Right lobe of liver (tissue), 6 donors: ENCODE measurements around the gene FGD2. TPM values are rescaled to one million over a fixed set of nuclear protein-coding genes. Genes with fewer than 3 reads are reported as not detected.

Source experiments
- ATAC-seq, 4 donors: fragments of 200-7000 bp; cut with Tn5 transposase; one replicate each; pipeline ENCODE4 v1.9.1; 2020; ENCODE audit warnings: mild to moderate bottlenecking in 4 of 4, moderate library complexity in 4 of 4
- DNase-seq, 3 donors: peaks; one replicate each; pipeline ENCODE4 v3.0.0-alpha.2; 2020
- H3K27ac ChIP-seq, 3 donors: fragments of 200-600 bp; one replicate each; pipeline ENCODE4 v1.8.0; 2022
- H3K27me3 ChIP-seq, 2 donors: fragments of 200-600 bp; one replicate each; pipeline ENCODE4 v1.8.0; 2022
- H3K36me3 ChIP-seq, 4 donors: fragments of 200-600 bp; sonication (generic) in 1 of 4; one replicate each; pipeline versions ENCODE4 v1.5.1 to v1.8.0; 2017 to 2022; ENCODE audit warnings: control low read depth in 1 of 4
- H3K4me1 ChIP-seq, 4 donors: fragments of 200-600 bp; sonication (generic) in 1 of 4; one replicate each; pipeline versions ENCODE4 v1.5.1 to v1.8.0; 2017 to 2022; ENCODE audit warnings: control low read depth in 1 of 4
- H3K4me3 ChIP-seq, 3 donors: fragments of 200-600 bp; one replicate each; pipeline ENCODE4 v1.8.0; 2022
- H3K9me3 ChIP-seq, 4 donors: fragments of 200-600 bp; sonication (generic) in 1 of 4; one replicate each; pipeline versions ENCODE4 v1.5.1 to v1.8.0; 2017 to 2022; ENCODE audit warnings: control low read depth in 1 of 4
- CTCF ChIP-seq, 4 donors: fragments of 200-600 bp in 3 of 4; fragments of 450-650 bp in 1 of 4; IDR thresholded peaks; one replicate each; pipeline versions ENCODE4 v1.5.1 to v1.8.0; 2016 to 2022; ENCODE audit warnings: antibody characterized with exemption in 4 of 4, mild to moderate bottlenecking in 2 of 4
- POLR2A ChIP-seq: fragments of 450-650 bp; IDR thresholded peaks from one replicate; pipeline ENCODE4 v1.6.1; 2017; ENCODE audit warnings: antibody characterized with exemption, mild to moderate bottlenecking
- WGBS: methylation state at CpG from one replicate; pipeline ENCODE4 v1.1.6; 2018; ENCODE audit warnings: low coverage, low lambda C conversion rate; ENCODE audit not compliant: insufficient coverage; ENCODE audit errors: missing lambda C conversion rate; 5-methylcytosine and 5-hydroxymethylcytosine counted together
- intact Hi-C, 2 donors: fragments of 100-400 bp; cut with DNase I; formaldehyde crosslinking; loops; one replicate each; pipeline versions ENCODE4 v1.11.2 to v1.14.1; 2022
- total RNA-seq, 6 experiments: library from RNA; depleted of rRNA in 2 of 6; stranded (reverse); fragments of >200 nt in 2 of 6; fragmentation: NEBNext Ultra II Directional in 3 of 6; extraction: Animal tissue kit (Norgen Biotek cat#: 25700) in 3 of 6; gene quantifications; one replicate each; pipeline versions ENCODE4 v1.1.0 to v1.2.4, GENCODE V29; 2016 to 2023
- donor health status: DM: no; HTN: yes; CAD: no.
- donor health status: DM: no; HTN: no; CAD: no.
- donor health status: DM: no; HTN: no; CAD: no.
- donor health status: DM: no; HTN: yes; CAD: no.
- donor health status: DM: no; HTN: yes; CAD: no.

The FGD2 gene
- total RNA-seq, 6 experiments from 2014 or later: 6.6 to 15.6 (median 9.6) TPM

- Histone ChIP-seq H3K27me3 (no peaks in the 10 kb centered on the region), H3K9me3 (no peaks in the 10 kb centered on the region), H3K36me3 (no peaks in the 10 kb centered on the region), H3K27ac (no peak overlapping the region), H3K4me3 (no peak overlapping the region), H3K4me1 (peaks cover under 1 to 26% (median 6%) of the 10 kb centered on the region in 4 donors)
- TF ChIP-seq CTCF (IDR thresholded peaks at IDR 0.05) (no peak), POLR2A (no peak)
- ATAC-seq (no peak), DNase-seq (no peak)
- WGBS: 76% methylated on average over 5 of the region's 9 CpGs
- intact Hi-C loops: loop anchor here in 1 of 2 donors (5.0 kb wide), 1 partner anchor 118 kb away; the partner anchor contains the start of gene PIM1
Measured at GRCh38 chr6:37054580-37054979, 49.1 kb downstream of the FGD2 start.

- ATAC-seq (no peak), DNase-seq (no peak)
- no peaks in the 10 kb centered on the region for H3K27me3 ChIP-seq
- no peak overlapping the region for H3K4me3 ChIP-seq
- no peak for TF ChIP-seq CTCF (IDR thresholded peaks at IDR 0.05)
- no peak for TF ChIP-seq POLR2A
- no CpG with 5 or more reads among the region's 8 CpGs for WGBS
- H3K4me1 ChIP-seq: peaks cover 2 to 38% (median 14%) of the 10 kb centered on the region in 4 donors
- no peaks in the 10 kb centered on the region for H3K9me3 ChIP-seq
- no peaks in the 10 kb centered on the region for H3K36me3 ChIP-seq
- no peak overlapping the region for H3K27ac ChIP-seq
- intact Hi-C loops: loop anchor here in 1 of 2 donors (5.0 kb wide), 1 partner anchor 116 kb away; the partner anchor contains the start of gene PIM1
Measured at GRCh38 chr6:37056112-37056403, 50.6 kb downstream of the FGD2 start.

GRCh38 chr6:37056439-37057127 lies 51.1 kb downstream of the FGD2 start:
- H3K4me1 ChIP-seq: peaks cover 0 to 38% (median 15%) of the 10 kb centered on the region in 4 donors
- TF ChIP-seq CTCF (IDR thresholded peaks at IDR 0.05) (no peak), POLR2A (no peak)
- ATAC-seq: peak in 1 of 4 donors; percentile 3
- H3K27ac ChIP-seq: no peak overlapping the region
- DNase-seq: no peak
- no peaks in the 10 kb centered on the region for H3K9me3 ChIP-seq
- no peaks in the 10 kb centered on the region for H3K36me3 ChIP-seq
- no peak overlapping the region for H3K4me3 ChIP-seq
- intact Hi-C loops: loop anchor here in 1 of 2 donors (5.0 kb wide), 1 partner anchor 116 kb away; the partner anchor contains the start of gene PIM1
- H3K27me3 ChIP-seq: no peaks in the 10 kb centered on the region
- 78% methylated on average over 3 of the region's 16 CpGs for WGBS

GRCh38 chr6:37057128-37057471 lies 51.6 kb downstream of the FGD2 start:
- Histone ChIP-seq H3K4me1 (peaks cover 0 to 38% (median 15%) of the 10 kb centered on the region in 4 donors), H3K9me3 (no peaks in the 10 kb centered on the region), H3K36me3 (no peaks in the 10 kb centered on the region), H3K4me3 (no peak overlapping the region), H3K27me3 (no peaks in the 10 kb centered on the region), H3K27ac (no peak overlapping the region)
- 85% methylated on average over 4 of the region's 4 CpGs for WGBS
- TF ChIP-seq CTCF (IDR thresholded peaks at IDR 0.05) (no peak), POLR2A (no peak)
- intact Hi-C loops: loop anchor here in 1 of 2 donors (5.0 kb wide), 1 partner anchor 115 kb away; the partner anchor contains the start of gene PIM1
- DNase-seq (no peak), ATAC-seq (no peak)
